ENCODE data around the gene C5orf58.
A peak's percentile ranks its signal among the peaks of the same experiment; 100 is the strongest.

C5orf58 gene

DNA sequence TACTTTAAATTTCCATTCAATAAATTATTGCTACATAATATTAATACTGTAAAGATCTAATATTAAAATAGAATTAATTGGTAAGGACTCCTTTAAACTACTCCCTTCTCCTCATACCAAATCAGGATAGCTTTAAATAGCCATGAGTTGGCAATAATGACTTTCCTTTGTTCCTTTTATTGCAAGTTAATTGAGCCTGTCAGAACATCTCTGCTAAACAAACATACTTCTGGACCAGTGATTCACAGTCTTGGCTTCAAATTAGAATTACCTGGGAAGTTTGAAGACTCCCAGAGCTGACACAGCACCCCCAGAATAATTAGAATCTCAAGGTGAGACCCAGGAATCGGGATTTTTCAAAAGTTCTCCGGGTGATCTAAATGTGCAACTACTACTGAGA is 18.7 kb downstream of the C5orf58 start:
- TF ChIP-seq FEZF1 (tag by site-specific recombination; IDR thresholded peaks at IDR 0.05) (0 out of 2 replicates have a peak, but pooled peaks have one; percentile 12), IKZF3 (tag by site-specific recombination; IDR thresholded peaks at IDR 0.05) (no peak), SETDB1 (IDR thresholded peaks at IDR 0.05; ENCODE audit: insufficient read length, low read length) (no peak), SP3 (tag by site-specific recombination; IDR thresholded peaks at IDR 0.05) (no peak), ZNF600 (tag by site-specific recombination; IDR thresholded peaks at IDR 0.05) (no peak), OVOL3 (tag by site-specific recombination; IDR thresholded peaks at IDR 0.05) (no peak), ZNF501 (tag by site-specific recombination; IDR thresholded peaks at IDR 0.05) (no peak), SCRT1 (tag by site-specific recombination; IDR thresholded peaks at IDR 0.05; ENCODE audit: borderline replicate concordance) (no peak), ZNF664 (tag by site-specific recombination; IDR thresholded peaks at IDR 0.05) (peak; percentile 60; the same call in 1 of the 2 replicates), ZNF302 (tag by site-specific recombination; IDR thresholded peaks at IDR 0.05; ENCODE audit: low read depth) (no peak), ZNF394 (tag by site-specific recombination; IDR thresholded peaks at IDR 0.05; ENCODE audit: borderline replicate concordance) (no peak), ZNF146 (tag by site-specific recombination; IDR thresholded peaks at IDR 0.05) (no peak), ZNF37A (tag by site-specific recombination; IDR thresholded peaks at IDR 0.05) (0 out of 2 replicates have a peak, but pooled peaks have one; percentile 2), GLIS1 (tag by site-specific recombination; IDR thresholded peaks at IDR 0.05) (no peak), ZXDB (tag by site-specific recombination; IDR thresholded peaks at IDR 0.05) (no peak), ZNF843 (tag by site-specific recombination; IDR thresholded peaks at IDR 0.05) (no peak), ZNF266 (tag by site-specific recombination; IDR thresholded peaks at IDR 0.05; ENCODE audit: low read depth) (no peak), ZNF335 (tag by site-specific recombination; conservative IDR thresholded peaks at IDR 0.05) (no peak), ZNF140 (tag by site-specific recombination; IDR thresholded peaks at IDR 0.05) (no peak), OSR2 (tag by site-specific recombination; IDR thresholded peaks at IDR 0.05) (peak; percentile 56), ZNF121 (tag by site-specific recombination; IDR thresholded peaks at IDR 0.05) (no peak), ZNF621 (tag by site-specific recombination; IDR thresholded peaks at IDR 0.05) (no peak)
- TF ChIP-seq, protein P1, sequence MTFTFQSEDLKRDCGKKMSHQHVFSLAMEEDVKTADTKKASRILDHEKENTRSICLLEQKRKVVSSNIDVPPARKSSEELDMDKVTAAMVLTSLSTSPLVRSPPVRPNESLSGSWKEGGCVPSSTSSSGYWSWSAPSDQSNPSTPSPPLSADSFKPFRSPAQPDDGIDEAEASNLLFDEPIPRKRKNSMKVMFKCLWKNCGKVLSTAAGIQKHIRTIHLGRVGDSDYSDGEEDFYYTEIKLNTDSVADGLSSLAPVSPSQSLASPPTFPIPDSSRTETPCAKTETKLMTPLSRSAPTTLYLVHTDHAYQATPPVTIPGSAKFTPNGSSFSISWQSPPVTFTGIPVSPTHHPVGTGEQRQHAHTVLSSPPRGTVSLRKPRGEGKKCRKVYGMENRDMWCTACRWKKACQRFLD (tag by site-specific recombination; IDR thresholded peaks at IDR 0.05): no peak
- ChIA-PET POLR2A (no interaction called here), CTCF (interaction anchor here (0.9 to 1.4 kb wide), 2 partner anchors 16 to 18 kb away, joined by 3 to 4 read pairs; no protein-coding TSS in a partner anchor)
- Histone ChIP-seq H3K4me1 (ENCODE audit: control insufficient read depth, insufficient read depth, low read length) (peaks cover 23% of the 10 kb centered on the region), H3K4me3 (ENCODE audit: low read depth, low read length) (no peak overlapping the region), H3K36me3 (ENCODE audit: control insufficient read depth in 2 of 2, insufficient read depth in 1 of 2, low read length in 2 of 2) (no peaks in the 10 kb centered on the region), H3K9me3 (ENCODE audit: control insufficient read depth, insufficient read depth, low read depth, low read length) (no peaks in the 10 kb centered on the region), H3K27ac (ENCODE audit: extremely low read depth, low read depth, low read length) (no peak overlapping the region)

- no peaks in the 10 kb centered on the region for H3K9me3 ChIP-seq (ENCODE audit: control insufficient read depth, insufficient read depth, low read depth, low read length)
- ChIA-PET POLR2A (no interaction called here), CTCF (interaction anchor here (1.4 kb wide), 1 partner anchor 15 kb away, joined by 3 read pairs; no protein-coding TSS in a partner anchor)
- H3K36me3 ChIP-seq (ENCODE audit: control insufficient read depth in 2 of 2, insufficient read depth in 1 of 2, low read length in 2 of 2): no peaks in the 10 kb centered on the region
- H3K27ac ChIP-seq (ENCODE audit: extremely low read depth, low read depth, low read length): no peak overlapping the region
- H3K4me1 ChIP-seq (ENCODE audit: control insufficient read depth, insufficient read depth, low read length): peaks cover 23% of the 10 kb centered on the region
- no peak overlapping the region for H3K4me3 ChIP-seq (ENCODE audit: low read depth, low read length)
- TF ChIP-seq MEIS1 (CRISPR knock-in tag; IDR thresholded peaks at IDR 0.05; ENCODE audit: borderline replicate concordance) (no peak), SETDB1 (IDR thresholded peaks at IDR 0.05; ENCODE audit: insufficient read length, low read length) (no peak), TCF7L2 (IDR thresholded peaks at IDR 0.05; ENCODE audit: borderline replicate concordance, low read depth, low read length) (no peak), ZNF324 (tag by site-specific recombination; IDR thresholded peaks at IDR 0.05) (no peak), SCRT2 (tag by site-specific recombination; IDR thresholded peaks at IDR 0.05) (no peak), ZNF544 (tag by site-specific recombination; IDR thresholded peaks at IDR 0.05) (no peak), KLF7 (tag by site-specific recombination; IDR thresholded peaks at IDR 0.05; ENCODE audit: borderline replicate concordance) (no peak), ZNF585B (tag by site-specific recombination; IDR thresholded peaks at IDR 0.05) (no peak), ZNF341 (tag by site-specific recombination; IDR thresholded peaks at IDR 0.05; ENCODE audit: low read depth) (no peak), GLI4 (tag by site-specific recombination; IDR thresholded peaks at IDR 0.05) (no peak), ZNF398 (tag by site-specific recombination; IDR thresholded peaks at IDR 0.05) (no peak), ZNF768 (tag by site-specific recombination; IDR thresholded peaks at IDR 0.05) (no peak), ZXDB (tag by site-specific recombination; IDR thresholded peaks at IDR 0.05) (no peak), ZNF121 (tag by site-specific recombination; IDR thresholded peaks at IDR 0.05) (no peak), ZNF837 (tag by site-specific recombination; IDR thresholded peaks at IDR 0.05) (no peak)
- TF ChIP-seq, protein P1 (tag by site-specific recombination; IDR thresholded peaks at IDR 0.05): no peak
Measured at GRCh38 chr5:170252109-170252508, 19.3 kb downstream of the C5orf58 start.
